C4-2B (cell line): ENCODE results near the gene ASB9.

Experiments
- CTCF ChIP-seq: fragments of 450-650 bp; conservative IDR thresholded peaks from 2 replicates; pipeline ENCODE4 v1.5.1; 2017; ENCODE audit warnings: mild to moderate bottlenecking
- ZFX ChIP-seq: fragments of 450-650 bp; IDR thresholded peaks from 2 replicates; pipeline ENCODE4 v1.6.1; 2017

GRCh38 chrX:15292861-15293260, 23.0 kb upstream of the ASB9 start:
- TF ChIP-seq CTCF (no peak), ZFX (no peak)
